GM12872 (cell line): Measurements from ENCODE around the gene PHLDA1.

Experiments used
- TF ChIP-seq, protein P1 (sequence below): IDR thresholded peaks from 3 replicates; pipeline ENCODE4 v1.5.1; 2011; ENCODE audit warnings: low read depth, mild to moderate bottlenecking, low read length, moderate library complexity; ENCODE audit not compliant: insufficient read depth

Gene PHLDA1

DNA sequence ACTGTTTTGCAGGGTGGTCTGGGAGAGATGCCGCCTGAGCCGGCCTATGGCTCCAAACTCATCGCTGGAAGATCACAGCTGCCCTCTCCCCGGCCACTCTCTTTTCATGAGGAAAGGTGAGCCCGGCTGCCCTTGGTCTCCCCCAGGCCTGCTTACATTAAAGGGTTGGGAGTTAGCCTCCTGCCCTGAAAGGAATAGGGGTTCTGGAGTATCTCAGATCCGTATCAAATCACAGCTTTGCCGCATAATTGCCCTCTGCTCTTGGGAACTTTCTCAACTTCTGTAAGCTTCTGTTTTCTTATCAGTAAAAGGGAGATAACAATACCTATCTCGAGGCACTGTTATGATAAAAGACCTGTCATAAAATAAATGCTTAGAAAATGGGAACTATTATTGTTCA lies 17.6 kb downstream of the PHLDA1 start:
- TF ChIP-seq, protein P1, sequence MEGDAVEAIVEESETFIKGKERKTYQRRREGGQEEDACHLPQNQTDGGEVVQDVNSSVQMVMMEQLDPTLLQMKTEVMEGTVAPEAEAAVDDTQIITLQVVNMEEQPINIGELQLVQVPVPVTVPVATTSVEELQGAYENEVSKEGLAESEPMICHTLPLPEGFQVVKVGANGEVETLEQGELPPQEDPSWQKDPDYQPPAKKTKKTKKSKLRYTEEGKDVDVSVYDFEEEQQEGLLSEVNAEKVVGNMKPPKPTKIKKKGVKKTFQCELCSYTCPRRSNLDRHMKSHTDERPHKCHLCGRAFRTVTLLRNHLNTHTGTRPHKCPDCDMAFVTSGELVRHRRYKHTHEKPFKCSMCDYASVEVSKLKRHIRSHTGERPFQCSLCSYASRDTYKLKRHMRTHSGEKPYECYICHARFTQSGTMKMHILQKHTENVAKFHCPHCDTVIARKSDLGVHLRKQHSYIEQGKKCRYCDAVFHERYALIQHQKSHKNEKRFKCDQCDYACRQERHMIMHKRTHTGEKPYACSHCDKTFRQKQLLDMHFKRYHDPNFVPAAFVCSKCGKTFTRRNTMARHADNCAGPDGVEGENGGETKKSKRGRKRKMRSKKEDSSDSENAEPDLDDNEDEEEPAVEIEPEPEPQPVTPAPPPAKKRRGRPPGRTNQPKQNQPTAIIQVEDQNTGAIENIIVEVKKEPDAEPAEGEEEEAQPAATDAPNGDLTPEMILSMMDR = no peak

GRCh38 chr12:76013603-76014002 lies 18.0 kb downstream of the PHLDA1 start:
- TF ChIP-seq, protein P1 = no peak

DNA sequence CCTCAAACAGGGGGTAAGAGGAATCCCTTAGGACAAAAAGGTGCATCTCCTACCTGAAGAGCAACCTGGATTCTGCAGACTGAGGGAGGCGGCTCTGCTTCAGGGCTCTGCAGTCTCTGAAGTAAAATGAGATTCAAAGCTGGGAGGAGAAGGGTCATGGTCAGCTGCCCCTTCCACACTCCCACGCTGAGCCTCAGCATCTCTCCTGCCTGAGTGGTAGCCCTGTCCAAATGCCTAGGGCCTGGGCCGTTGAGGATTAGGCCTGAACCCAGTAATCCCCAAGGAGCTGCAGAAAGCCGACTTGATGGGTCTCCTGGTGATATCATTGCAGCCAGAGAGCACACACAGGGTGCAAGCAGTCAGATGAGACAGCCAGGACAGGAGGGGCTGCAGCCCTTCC lies 18.9 kb downstream of the PHLDA1 start:
- TF ChIP-seq, protein P1 = no peak

GRCh38 chr12:76010732-76011458 lies 20.7 kb downstream of the PHLDA1 start:
- TF ChIP-seq, protein P1 = no peak

GRCh38 chr12:76008428-76008827 lies 23.1 kb downstream of the PHLDA1 start:
- TF ChIP-seq, protein P1 = no peak

- TF ChIP-seq, protein P1 = no peak
Observed at GRCh38 chr12:76007640-76008039, 23.9 kb downstream of the PHLDA1 start.

DNA sequence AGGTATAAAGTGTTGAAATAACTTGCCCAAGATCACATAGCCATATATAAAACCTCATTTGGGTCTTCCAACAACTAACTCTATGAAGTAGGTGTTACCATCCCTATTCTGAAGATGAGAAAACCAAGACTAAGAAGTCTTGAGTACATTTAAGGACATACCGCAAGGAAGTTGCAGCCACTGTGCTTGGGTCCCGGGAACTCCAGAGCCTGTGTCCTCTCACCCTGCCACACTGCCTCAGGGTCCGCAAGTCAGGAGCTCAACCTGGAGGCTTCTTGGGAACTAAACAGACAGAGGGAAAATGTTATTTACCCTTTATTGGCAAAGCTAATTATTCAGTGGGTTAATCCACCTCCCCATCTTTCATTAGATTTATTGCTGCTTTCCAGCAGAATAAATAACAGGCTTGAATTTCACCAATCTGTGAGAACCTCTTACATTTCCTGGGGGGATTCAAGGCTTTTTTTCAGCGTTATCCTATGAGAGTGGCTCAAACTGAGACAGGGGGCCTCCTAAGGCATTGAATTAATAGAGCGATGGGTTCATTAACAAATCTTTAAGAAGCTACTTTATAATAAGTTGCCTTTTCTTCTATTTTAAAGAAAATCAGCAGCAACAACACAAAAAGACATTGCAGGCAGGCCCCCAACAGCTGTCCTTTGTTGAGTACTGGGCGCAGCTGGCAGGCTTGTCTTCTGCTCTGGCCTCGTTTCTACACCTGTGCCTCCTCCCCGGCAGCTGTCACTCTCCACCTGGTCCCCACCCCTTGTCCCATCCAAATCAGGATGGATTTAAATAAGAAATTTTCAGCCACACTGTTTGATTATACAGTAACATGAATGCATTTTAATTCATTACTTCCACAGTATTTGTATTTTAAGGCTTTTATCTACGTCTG lies 25.3 kb downstream of the PHLDA1 start:
- TF ChIP-seq, protein P1 = no peak
